ENCODE results near the gene AFF3.
A peak's percentile ranks its signal among the peaks of the same experiment; 100 is the strongest.

Gene AFF3

DNA sequence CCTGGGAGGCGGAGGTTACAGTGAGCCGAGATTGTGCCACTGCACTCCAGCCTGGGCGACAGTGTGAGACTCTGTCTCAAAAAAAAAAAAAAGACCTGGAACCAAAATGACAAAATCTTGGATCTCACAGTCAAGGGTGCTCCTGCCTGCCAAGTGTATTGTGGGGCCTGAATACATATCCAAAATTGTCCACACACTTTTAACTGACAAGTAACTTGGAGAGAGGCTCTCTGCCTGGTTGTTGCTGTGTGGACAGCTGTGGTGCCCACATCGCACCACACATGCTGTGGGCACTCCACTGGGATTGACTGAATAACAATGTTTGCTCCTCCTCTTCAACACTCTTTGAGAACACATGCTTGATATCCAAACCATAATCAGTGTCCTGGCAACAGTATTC lies 534.9 kb downstream of the AFF3 start:
- H4K20me1 ChIP-seq: no peaks in the 10 kb centered on the region
- no peak overlapping the region for H3K4me3 ChIP-seq
- no peak overlapping the region for H3K9ac ChIP-seq
- H3K9me3 ChIP-seq: no peaks in the 10 kb centered on the region
- H3K4me1 ChIP-seq: no peaks in the 10 kb centered on the region
- TF ChIP-seq Cebpa-rat (IDR thresholded peaks at IDR 0.05): no peak
- no peaks in the 10 kb centered on the region for H3K36me3 ChIP-seq
- no peaks in the 10 kb centered on the region for H3K27me3 ChIP-seq
- H3K4me2 ChIP-seq: no peak overlapping the region
- no peak overlapping the region for H3K27ac ChIP-seq

DNA sequence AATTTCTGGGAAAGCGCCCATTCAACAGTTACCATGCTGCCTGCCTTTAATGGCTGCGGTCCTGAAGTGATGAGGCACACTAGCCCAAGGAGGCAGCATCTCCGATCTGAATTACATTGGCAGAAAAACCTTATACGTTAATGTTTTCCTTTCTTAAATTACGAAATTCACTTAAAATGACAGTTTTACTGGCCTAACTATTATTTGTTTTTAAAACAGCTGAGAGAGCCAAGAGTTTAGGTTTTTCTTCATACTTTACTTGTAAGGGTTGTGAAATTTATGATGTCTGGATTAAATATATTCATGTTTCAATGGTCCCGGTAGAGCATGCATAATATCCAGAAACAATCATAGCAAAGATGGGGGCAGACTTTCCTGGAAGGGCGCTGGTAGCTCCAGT lies 537.4 kb downstream of the AFF3 start:
- Histone ChIP-seq H3K36me3 (peaks cover 5% of the 10 kb centered on the region; the same call in 1 of the 2 replicates), H3K27ac (no peak overlapping the region), H3K9ac (no peak overlapping the region), H3K27me3 (no peaks in the 10 kb centered on the region), H3K9me3 (no peaks in the 10 kb centered on the region), H4K20me1 (no peaks in the 10 kb centered on the region), H3K4me3 (no peak overlapping the region), H3K4me1 (no peaks in the 10 kb centered on the region), H3K4me2 (no peak overlapping the region)
- no peak for TF ChIP-seq Cebpa-rat (IDR thresholded peaks at IDR 0.05)

DNA sequence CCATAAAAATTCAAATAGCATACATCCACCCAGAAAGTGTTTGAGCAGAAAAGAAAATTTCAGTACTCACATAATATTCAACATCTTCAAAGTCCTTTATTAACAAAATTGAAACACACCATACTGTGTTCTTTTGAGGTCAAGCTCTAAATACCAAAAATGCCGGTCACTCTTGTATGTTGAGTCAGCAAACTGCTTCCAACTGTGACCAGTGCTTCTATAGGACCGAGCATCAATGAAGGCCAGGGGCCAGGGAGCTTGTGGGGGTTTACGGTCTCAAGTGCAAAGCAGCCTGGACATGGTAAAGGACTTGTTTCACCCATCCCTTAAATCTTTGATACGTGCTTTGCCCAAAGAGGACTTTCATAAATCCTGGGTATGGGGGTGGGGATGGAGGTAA lies 539.9 kb downstream of the AFF3 start:
- H3K9me3 ChIP-seq: no peaks in the 10 kb centered on the region
- H3K27ac ChIP-seq: no peak overlapping the region
- no peak overlapping the region for H3K4me3 ChIP-seq
- no peaks in the 10 kb centered on the region for H3K4me1 ChIP-seq
- H3K27me3 ChIP-seq: no peaks in the 10 kb centered on the region
- H4K20me1 ChIP-seq: no peaks in the 10 kb centered on the region
- no peak for TF ChIP-seq Cebpa-rat (IDR thresholded peaks at IDR 0.05)
- H3K36me3 ChIP-seq: peaks cover 5% of the 10 kb centered on the region; the same call in 1 of the 2 replicates
- H3K9ac ChIP-seq: no peak overlapping the region
- no peak overlapping the region for H3K4me2 ChIP-seq

DNA sequence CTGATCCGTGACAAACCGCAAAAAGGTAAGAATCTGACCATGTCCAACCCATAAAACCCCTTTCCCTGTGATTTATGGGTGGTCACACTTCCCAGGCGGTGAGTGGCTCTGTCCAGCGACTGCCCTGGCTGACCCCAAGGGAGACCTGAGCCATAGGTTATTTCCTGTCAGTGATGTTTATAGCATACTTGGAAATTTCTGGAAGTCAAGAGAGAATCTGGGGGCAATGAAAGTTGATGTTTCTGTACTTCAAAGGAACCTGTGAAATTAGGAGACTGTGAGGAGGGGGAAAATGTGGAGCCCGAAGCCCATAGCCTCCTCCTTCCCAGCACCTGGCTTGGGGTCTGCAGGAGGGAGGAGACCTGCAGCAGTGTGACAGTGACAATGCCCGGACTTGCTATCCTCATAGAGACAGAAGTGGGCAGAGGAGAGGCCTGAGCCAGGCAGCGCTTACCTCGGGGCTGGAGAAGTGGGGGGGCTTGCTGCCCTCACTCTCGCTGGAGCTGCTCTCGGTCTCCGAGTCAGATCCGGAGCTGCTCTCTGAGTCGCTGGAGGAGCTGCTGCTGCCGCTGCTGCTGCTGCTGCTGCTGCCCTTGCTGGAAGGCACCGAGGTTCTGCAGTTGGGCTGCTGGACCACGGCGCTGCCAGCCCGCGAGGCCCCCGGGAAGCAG lies 541.3 kb downstream of the AFF3 start:
- H3K4me1 ChIP-seq: no peaks in the 10 kb centered on the region
- no peaks in the 10 kb centered on the region for H3K9me3 ChIP-seq
- H3K4me2 ChIP-seq: no peak overlapping the region
- no peaks in the 10 kb centered on the region for H4K20me1 ChIP-seq
- no peak overlapping the region for H3K9ac ChIP-seq
- no peak for TF ChIP-seq Cebpa-rat (IDR thresholded peaks at IDR 0.05)
- H3K27me3 ChIP-seq: no peaks in the 10 kb centered on the region
- no peak overlapping the region for H3K4me3 ChIP-seq
- peaks cover 5% of the 10 kb centered on the region; the same call in 1 of the 2 replicates for H3K36me3 ChIP-seq
- no peak overlapping the region for H3K27ac ChIP-seq

DNA sequence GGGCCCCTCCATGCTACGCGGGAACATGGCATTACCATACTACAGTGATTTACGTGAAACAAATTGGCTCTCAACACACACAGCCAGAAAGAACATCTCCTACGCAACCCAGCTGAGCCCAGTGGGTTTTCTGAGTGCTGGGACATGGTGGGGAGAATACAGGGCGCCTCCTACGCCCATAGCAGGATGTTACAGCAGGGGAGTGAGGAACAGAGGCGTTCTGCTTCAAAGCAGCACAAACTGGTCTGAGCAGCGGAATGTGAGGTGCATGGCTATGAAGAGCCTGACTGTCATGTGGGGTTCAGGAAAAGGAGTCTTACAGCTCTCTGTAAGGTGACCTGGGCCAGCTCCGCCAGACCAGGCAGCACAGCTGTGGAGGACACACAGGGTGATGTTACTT lies 543.9 kb downstream of the AFF3 start:
- no peaks in the 10 kb centered on the region for H3K9me3 ChIP-seq
- peaks cover 13% of the 10 kb centered on the region; the same call in 1 of the 2 replicates for H3K36me3 ChIP-seq
- H4K20me1 ChIP-seq: no peaks in the 10 kb centered on the region
- H3K27ac ChIP-seq: no peak overlapping the region
- no peaks in the 10 kb centered on the region for H3K27me3 ChIP-seq
- TF ChIP-seq Cebpa-rat (IDR thresholded peaks at IDR 0.05): no peak
- no peak overlapping the region for H3K9ac ChIP-seq
- H3K4me2 ChIP-seq: no peak overlapping the region
- H3K4me3 ChIP-seq: no peak overlapping the region
- H3K4me1 ChIP-seq: no peaks in the 10 kb centered on the region

DNA sequence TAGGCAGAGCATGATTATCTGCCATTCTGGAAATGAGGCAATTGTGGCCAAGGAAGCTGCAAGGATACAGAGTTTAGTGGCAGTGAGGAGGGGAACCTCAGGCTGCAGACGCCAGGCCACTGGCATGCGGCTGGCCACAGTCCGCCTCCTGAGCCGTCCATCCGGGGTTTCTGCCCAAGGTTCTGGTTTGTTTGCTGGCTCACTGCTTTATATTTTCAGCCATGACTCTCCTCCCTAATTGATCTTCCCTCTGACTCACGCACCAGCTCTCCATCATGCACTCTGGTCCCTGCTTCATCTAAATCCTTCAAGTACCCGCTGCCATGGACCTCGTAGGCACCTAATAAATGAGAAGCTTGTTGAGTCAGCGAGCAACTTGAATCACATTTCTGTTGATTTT lies 544.8 kb downstream of the AFF3 start:
- no peak overlapping the region for H3K4me3 ChIP-seq
- no peaks in the 10 kb centered on the region for H4K20me1 ChIP-seq
- H3K4me1 ChIP-seq: no peaks in the 10 kb centered on the region
- H3K27me3 ChIP-seq: no peaks in the 10 kb centered on the region
- no peak overlapping the region for H3K4me2 ChIP-seq
- H3K9ac ChIP-seq: no peak overlapping the region
- peaks cover 18% of the 10 kb centered on the region; the same call in 1 of the 2 replicates for H3K36me3 ChIP-seq
- no peaks in the 10 kb centered on the region for H3K9me3 ChIP-seq
- no peak for TF ChIP-seq Cebpa-rat (IDR thresholded peaks at IDR 0.05)
- no peak overlapping the region for H3K27ac ChIP-seq

DNA sequence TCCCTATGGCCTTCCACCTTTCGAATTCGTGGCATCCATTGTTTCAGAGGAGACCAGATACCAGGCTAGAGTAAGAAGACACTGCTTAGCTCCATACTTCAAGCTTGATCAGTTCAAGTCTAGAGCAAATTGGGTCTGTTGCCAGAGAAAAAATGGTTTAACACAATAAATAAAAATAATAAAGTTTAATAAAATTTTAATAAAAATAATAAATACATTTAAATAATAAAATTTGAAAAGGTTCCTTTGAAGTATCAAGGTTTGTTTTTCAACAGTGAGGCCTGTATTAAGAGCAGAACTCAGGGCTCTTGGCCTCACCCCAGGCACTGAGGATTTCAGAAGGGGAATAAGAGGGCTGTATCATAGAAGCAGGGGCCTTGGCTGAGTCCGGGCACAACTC lies 547.0 kb downstream of the AFF3 start:
- no peak overlapping the region for H3K27ac ChIP-seq
- H4K20me1 ChIP-seq: peaks cover 3% of the 10 kb centered on the region; the same call in 1 of the 2 replicates
- H3K4me2 ChIP-seq: no peak overlapping the region
- no peak overlapping the region for H3K4me3 ChIP-seq
- H3K9me3 ChIP-seq: no peaks in the 10 kb centered on the region
- H3K4me1 ChIP-seq: no peaks in the 10 kb centered on the region
- H3K36me3 ChIP-seq: peaks cover 19% of the 10 kb centered on the region; the same call in 1 of the 2 replicates
- no peak for TF ChIP-seq Cebpa-rat (IDR thresholded peaks at IDR 0.05)
- no peak overlapping the region for H3K9ac ChIP-seq
- no peaks in the 10 kb centered on the region for H3K27me3 ChIP-seq

DNA sequence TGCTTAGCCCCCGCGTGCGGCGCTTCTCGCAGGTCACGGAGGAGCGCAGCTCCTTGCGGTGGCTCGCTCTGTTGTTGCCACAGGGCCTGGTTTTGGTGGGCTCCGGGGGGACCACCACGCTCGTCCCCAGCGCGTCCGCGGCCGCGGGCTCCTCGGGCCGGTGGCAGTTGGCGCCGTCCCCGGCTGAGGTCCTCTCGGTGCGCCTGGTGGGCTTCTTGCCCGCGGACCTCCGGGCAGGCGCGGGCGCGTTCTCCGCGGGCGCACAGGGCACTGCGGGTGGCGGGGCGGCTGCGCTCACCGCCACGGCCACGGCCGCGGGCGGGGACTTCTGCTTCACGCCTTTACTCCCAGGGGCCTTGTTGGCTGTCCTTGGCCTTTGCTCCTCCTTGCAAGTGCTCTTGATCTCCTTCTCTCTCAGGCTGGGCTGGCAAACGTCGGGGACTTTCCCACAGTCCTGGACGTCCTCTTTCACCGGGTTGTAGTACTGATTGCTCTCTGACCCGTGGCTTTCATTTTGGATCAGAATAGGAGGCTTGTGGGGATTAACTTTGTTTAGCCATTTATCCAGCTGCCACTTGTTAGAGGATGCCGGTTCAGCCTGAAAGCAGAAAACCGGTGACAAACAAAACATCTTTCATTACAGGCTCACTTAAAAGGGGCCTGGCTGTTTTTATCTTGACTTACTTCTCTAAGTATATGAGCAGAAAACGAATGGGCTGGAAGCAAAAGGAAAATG lies 548.5 kb downstream of the AFF3 start:
- Histone ChIP-seq H4K20me1 (peaks cover 7% of the 10 kb centered on the region; the same call in 1 of the 2 replicates), H3K9ac (no peak overlapping the region), H3K27ac (no peak overlapping the region), H3K4me1 (no peaks in the 10 kb centered on the region), H3K4me3 (no peak overlapping the region), H3K4me2 (no peak overlapping the region), H3K9me3 (no peaks in the 10 kb centered on the region), H3K36me3 (peaks cover 26% of the 10 kb centered on the region; the same call in 1 of the 2 replicates), H3K27me3 (no peaks in the 10 kb centered on the region)
- TF ChIP-seq Cebpa-rat (IDR thresholded peaks at IDR 0.05): no peak

DNA sequence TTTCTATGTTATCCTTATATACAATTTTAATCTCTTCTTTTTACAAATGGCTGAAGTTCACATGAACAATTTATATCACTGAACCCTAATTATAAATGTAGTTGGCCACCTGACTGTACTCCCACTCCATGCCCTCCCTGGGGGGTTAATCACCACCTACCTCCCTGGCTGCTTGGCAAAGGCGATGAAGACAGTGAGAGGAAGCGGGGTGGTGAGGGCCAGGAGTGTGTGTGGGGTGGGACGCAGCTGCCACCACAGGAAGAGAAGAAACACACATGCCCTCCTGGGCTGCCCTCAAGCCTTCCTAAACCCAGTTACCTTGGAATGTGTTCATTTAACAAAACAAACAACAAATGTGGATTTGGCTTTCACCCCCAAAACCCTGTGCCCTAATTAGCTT lies 565.6 kb downstream of the AFF3 start:
- Histone ChIP-seq H3K9ac (no peak overlapping the region), H3K4me3 (no peak overlapping the region), H3K27ac (no peak overlapping the region), H3K9me3 (no peaks in the 10 kb centered on the region), H3K4me1 (peaks cover 11% of the 10 kb centered on the region), H3K36me3 (peaks cover 26% of the 10 kb centered on the region; the same call in 1 of the 2 replicates), H3K27me3 (no peaks in the 10 kb centered on the region), H4K20me1 (no peaks in the 10 kb centered on the region), H3K4me2 (peak overlapping the region; percentile 25)
- TF ChIP-seq Cebpa-rat (IDR thresholded peaks at IDR 0.05): no peak

DNA sequence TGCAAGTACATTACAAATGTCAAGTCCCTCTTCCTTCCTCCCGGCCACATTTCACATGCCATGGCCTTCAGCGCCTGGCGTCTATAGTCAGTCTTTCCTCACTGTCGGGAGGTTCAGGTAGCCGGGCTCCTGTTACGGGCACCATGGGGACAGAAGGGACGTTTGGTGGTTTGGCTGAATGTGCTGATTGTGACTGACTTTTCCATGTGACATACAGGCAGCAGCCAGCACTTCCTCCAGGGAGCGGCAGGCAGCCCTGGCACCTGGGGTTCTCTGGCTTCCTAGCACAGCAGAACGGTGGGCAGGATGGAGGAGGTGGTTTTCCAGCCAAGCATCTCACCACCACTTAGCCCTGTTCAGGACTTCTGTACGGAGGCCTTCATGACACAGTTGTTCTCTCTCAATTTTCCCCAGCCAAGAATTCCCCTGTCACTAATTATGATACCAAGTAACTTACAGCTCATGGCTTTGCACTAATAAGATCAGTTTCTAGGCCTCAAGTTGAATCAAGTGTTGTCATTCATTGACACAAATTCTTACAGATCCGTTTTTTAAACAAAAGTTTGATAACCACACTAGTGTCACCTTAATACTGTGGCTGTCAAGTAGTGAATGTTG lies 568.6 kb downstream of the AFF3 start:
- no peak overlapping the region for H3K4me3 ChIP-seq
- no peaks in the 10 kb centered on the region for H4K20me1 ChIP-seq
- H3K9me3 ChIP-seq: no peaks in the 10 kb centered on the region
- H3K27ac ChIP-seq: no peak overlapping the region
- H3K27me3 ChIP-seq: no peaks in the 10 kb centered on the region
- TF ChIP-seq Cebpa-rat (IDR thresholded peaks at IDR 0.05): no peak
- H3K9ac ChIP-seq: no peak overlapping the region
- peaks cover 11% of the 10 kb centered on the region for H3K4me1 ChIP-seq
- H3K36me3 ChIP-seq: peaks cover 24% of the 10 kb centered on the region; the same call in 1 of the 2 replicates
- H3K4me2 ChIP-seq: no peak overlapping the region

All from BLaER1 (cell line).